Measurements from ENCODE around the gene SMIM44. TPM values are rescaled to one million over a fixed set of nuclear protein-coding genes. Genes with fewer than 3 reads are reported as not detected.
A peak's percentile ranks its signal among the peaks of the same experiment; 100 is the strongest.

Gene SMIM44
- total RNA-seq, 1 experiment from 2014 or later: not detected

DNA sequence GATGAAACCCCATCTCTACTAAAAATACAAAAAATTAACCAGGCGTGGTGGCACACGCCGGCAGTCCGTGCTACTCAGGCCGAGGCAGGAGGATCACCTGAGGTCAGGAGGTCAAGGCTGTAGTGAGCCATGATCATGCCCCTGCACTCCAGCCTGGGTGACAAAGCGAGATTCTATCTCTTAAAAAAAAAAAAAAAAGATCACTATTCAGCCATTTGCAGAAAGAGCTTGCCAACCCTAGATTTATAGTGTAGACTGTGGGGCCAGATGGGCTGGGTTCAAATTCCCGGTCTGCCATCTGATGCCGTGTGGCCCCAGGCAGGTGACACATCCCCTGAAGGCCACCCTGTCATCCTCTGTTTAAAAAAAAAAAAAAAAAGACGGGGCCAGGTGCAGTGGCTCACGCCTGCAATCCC, 31.8 kb downstream of the SMIM44 start:
- Histone ChIP-seq H3K27me3 (ENCODE audit: control insufficient read depth, insufficient read depth, low read length) (no peaks in the 10 kb centered on the region), H3K36me3 (ENCODE audit: control insufficient read depth, insufficient read depth, low read length) (no peaks in the 10 kb centered on the region), H3K4me1 (ENCODE audit: control insufficient read depth, insufficient read depth, low read length) (peaks cover 8% of the 10 kb centered on the region), H3K27ac (ENCODE audit: low read length) (no peak overlapping the region), H3K4me3 (ENCODE audit: low read depth in 2 of 2, low read length in 2 of 2) (no peak overlapping the region), H3K9me3 (ENCODE audit: control insufficient read depth, insufficient read depth, low read depth, low read length) (no peaks in the 10 kb centered on the region)
- ChIA-PET POLR2A (no interaction called here), CTCF (no interaction called here)
- intact Hi-C loops (cut with micrococcal nuclease; ENCODE audit: unreplicated experiment) (no loop called here), in situ Hi-C loops (cut with HindIII; ENCODE audit: low pct_unique_long_range_greater_than_20kb, low sequenced_read_pairs) (no loop called here)
- DNase-seq (ENCODE audit: low read depth, low spot score): no peak
- ATAC-seq: no peak
- no TSS peak for BruUV-seq (replicated peaks)
- no peak for TF ChIP-seq SIN3A (IDR thresholded peaks at IDR 0.05; ENCODE audit: borderline replicate concordance, insufficient read depth, low read depth, low read length)
- no peak for TF ChIP-seq POLR2AphosphoS5 (IDR thresholded peaks at IDR 0.05; ENCODE audit: low read depth, low read length)
- TF ChIP-seq, protein P1, sequence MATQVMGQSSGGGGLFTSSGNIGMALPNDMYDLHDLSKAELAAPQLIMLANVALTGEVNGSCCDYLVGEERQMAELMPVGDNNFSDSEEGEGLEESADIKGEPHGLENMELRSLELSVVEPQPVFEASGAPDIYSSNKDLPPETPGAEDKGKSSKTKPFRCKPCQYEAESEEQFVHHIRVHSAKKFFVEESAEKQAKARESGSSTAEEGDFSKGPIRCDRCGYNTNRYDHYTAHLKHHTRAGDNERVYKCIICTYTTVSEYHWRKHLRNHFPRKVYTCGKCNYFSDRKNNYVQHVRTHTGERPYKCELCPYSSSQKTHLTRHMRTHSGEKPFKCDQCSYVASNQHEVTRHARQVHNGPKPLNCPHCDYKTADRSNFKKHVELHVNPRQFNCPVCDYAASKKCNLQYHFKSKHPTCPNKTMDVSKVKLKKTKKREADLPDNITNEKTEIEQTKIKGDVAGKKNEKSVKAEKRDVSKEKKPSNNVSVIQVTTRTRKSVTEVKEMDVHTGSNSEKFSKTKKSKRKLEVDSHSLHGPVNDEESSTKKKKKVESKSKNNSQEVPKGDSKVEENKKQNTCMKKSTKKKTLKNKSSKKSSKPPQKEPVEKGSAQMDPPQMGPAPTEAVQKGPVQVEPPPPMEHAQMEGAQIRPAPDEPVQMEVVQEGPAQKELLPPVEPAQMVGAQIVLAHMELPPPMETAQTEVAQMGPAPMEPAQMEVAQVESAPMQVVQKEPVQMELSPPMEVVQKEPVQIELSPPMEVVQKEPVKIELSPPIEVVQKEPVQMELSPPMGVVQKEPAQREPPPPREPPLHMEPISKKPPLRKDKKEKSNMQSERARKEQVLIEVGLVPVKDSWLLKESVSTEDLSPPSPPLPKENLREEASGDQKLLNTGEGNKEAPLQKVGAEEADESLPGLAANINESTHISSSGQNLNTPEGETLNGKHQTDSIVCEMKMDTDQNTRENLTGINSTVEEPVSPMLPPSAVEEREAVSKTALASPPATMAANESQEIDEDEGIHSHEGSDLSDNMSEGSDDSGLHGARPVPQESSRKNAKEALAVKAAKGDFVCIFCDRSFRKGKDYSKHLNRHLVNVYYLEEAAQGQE (IDR thresholded peaks at IDR 0.05; ENCODE audit: insufficient read depth in 1 of 2, low read depth in 2 of 2, low read length in 1 of 2): no peak
- TF ChIP-seq, protein P2, sequence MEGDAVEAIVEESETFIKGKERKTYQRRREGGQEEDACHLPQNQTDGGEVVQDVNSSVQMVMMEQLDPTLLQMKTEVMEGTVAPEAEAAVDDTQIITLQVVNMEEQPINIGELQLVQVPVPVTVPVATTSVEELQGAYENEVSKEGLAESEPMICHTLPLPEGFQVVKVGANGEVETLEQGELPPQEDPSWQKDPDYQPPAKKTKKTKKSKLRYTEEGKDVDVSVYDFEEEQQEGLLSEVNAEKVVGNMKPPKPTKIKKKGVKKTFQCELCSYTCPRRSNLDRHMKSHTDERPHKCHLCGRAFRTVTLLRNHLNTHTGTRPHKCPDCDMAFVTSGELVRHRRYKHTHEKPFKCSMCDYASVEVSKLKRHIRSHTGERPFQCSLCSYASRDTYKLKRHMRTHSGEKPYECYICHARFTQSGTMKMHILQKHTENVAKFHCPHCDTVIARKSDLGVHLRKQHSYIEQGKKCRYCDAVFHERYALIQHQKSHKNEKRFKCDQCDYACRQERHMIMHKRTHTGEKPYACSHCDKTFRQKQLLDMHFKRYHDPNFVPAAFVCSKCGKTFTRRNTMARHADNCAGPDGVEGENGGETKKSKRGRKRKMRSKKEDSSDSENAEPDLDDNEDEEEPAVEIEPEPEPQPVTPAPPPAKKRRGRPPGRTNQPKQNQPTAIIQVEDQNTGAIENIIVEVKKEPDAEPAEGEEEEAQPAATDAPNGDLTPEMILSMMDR (IDR thresholded peaks at IDR 0.05): no peak
- TF ChIP-seq TCF7L2 (IDR thresholded peaks at IDR 0.05; ENCODE audit: low read depth, low read length): no peak

DNA sequence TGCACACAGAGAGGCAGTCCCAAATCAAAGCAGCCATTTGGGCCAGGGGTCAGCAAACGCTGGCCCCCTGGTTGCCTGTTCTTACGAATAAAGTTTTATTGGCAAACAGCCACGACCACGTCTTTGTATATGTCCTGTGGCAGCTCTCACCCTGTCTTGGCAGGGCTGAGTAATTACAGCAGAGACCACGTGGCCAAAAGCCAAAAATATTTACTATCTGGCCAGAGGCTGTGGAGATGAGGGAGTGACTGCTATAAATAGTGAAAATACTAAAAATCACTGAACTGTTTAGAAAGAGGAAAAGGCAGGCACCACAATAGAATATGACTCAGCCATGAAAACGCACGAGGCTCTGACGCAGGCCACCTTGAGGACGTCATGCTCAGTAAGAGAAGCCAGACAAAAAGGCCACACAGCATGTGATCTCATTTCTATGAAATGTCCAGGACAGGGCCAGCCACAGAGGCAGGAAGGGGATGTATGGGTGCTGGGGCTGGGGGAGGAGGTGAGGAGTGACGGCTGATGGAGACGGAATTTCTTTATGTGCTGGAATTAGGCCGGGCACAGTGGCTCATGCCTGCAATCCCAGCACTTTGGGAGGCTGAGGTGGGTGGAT, 32.3 kb downstream of the SMIM44 start:
- TF ChIP-seq, protein P2 (IDR thresholded peaks at IDR 0.05): no peak
- TF ChIP-seq TCF7L2 (IDR thresholded peaks at IDR 0.05; ENCODE audit: low read depth, low read length) (no peak), POLR2AphosphoS5 (IDR thresholded peaks at IDR 0.05; ENCODE audit: low read depth, low read length) (no peak), SIN3A (IDR thresholded peaks at IDR 0.05; ENCODE audit: borderline replicate concordance, insufficient read depth, low read depth, low read length) (no peak)
- TF ChIP-seq, protein P1 (IDR thresholded peaks at IDR 0.05; ENCODE audit: insufficient read depth in 1 of 2, low read depth in 2 of 2, low read length in 1 of 2): no peak
- Histone ChIP-seq H3K4me3 (ENCODE audit: low read depth in 2 of 2, low read length in 2 of 2) (no peak overlapping the region), H3K27ac (ENCODE audit: low read length) (peak overlapping the region; percentile 39; the same call in 1 of the 2 replicates), H3K9me3 (ENCODE audit: control insufficient read depth, insufficient read depth, low read depth, low read length) (no peaks in the 10 kb centered on the region), H3K27me3 (ENCODE audit: control insufficient read depth, insufficient read depth, low read length) (no peaks in the 10 kb centered on the region), H3K4me1 (ENCODE audit: control insufficient read depth, insufficient read depth, low read length) (peaks cover 6% of the 10 kb centered on the region), H3K36me3 (ENCODE audit: control insufficient read depth, insufficient read depth, low read length) (no peaks in the 10 kb centered on the region)
- intact Hi-C loops (cut with micrococcal nuclease; ENCODE audit: unreplicated experiment) (no loop called here), in situ Hi-C loops (cut with HindIII; ENCODE audit: low pct_unique_long_range_greater_than_20kb, low sequenced_read_pairs) (no loop called here)
- BruUV-seq (replicated peaks): no TSS peak
- ChIA-PET CTCF (no interaction called here), POLR2A (no interaction called here)
- peak; percentile 78 for ATAC-seq
- DNase-seq (ENCODE audit: low read depth, low spot score): peak; percentile 91

All from Panc1 (cell line).